GM23338 (cell line): ENCODE measurements around the gene TINAGL1. TPM values are rescaled to one million over a fixed set of nuclear protein-coding genes. Genes with fewer than 3 reads are reported as not detected.

ENCODE experiments used
- ATAC-seq: fragments of 200-7000 bp; cut with Tn5 transposase; 3 replicates; pipeline ENCODE4 v1.9.1; 2020
- DNase-seq: peaks from one replicate; pipeline ENCODE4 v3.0.0-alpha.2; 2015; ENCODE audit warnings: low spot score
- H2AFZ ChIP-seq: fragments of 200-600 bp; sonication (generic); 2 replicates; pipeline ENCODE4 v1.8.0; 2016; ENCODE audit warnings: antibody characterized with exemption, mild to moderate bottlenecking, moderate library complexity
- H3F3A ChIP-seq: fragments of 200-600 bp; sonication (generic); replicated peaks from 2 replicates; pipeline ENCODE4 v1.8.0; 2017; ENCODE audit warnings: antibody characterized with exemption, mixed run types, low read depth
- H3K27ac ChIP-seq: fragments of 200-600 bp; sonication (generic); 2 replicates; pipeline ENCODE4 v1.6.1; 2016; ENCODE audit warnings: low read depth
- H3K27me3 ChIP-seq: fragments of 200-600 bp; sonication (generic); 2 replicates; pipeline ENCODE4 v1.8.0; 2016; ENCODE audit warnings: mild to moderate bottlenecking, mixed run types, moderate library complexity; ENCODE audit not compliant: insufficient read depth
- H3K36me3 ChIP-seq: fragments of 200-600 bp; sonication (generic); 2 replicates; pipeline ENCODE4 v1.8.0; 2016; ENCODE audit warnings: mild to moderate bottlenecking; ENCODE audit not compliant: insufficient read depth
- H3K4me1 ChIP-seq: fragments of 200-600 bp; sonication (generic); 2 replicates; pipeline ENCODE4 v1.8.0; 2016; ENCODE audit warnings: mild to moderate bottlenecking, moderate library complexity; ENCODE audit not compliant: insufficient read depth
- H3K4me2 ChIP-seq: fragments of 200-600 bp; sonication (generic); 2 replicates; pipeline ENCODE4 v1.7.1; 2017; ENCODE audit warnings: mixed run types
- H3K4me3 ChIP-seq: fragments of 200-600 bp; sonication (generic); 2 replicates; pipeline ENCODE4 v1.6.1; 2016; ENCODE audit warnings: mixed run types
- H3K79me2 ChIP-seq: fragments of 200-600 bp; sonication (generic); replicated peaks from 2 replicates; pipeline ENCODE4 v1.8.0; 2017; ENCODE audit warnings: mild to moderate bottlenecking; ENCODE audit not compliant: insufficient read depth
- H3K9me2 ChIP-seq: fragments of 200-600 bp; sonication (generic); 2 replicates; pipeline ENCODE4 v1.8.0; 2017; ENCODE audit not compliant: insufficient read depth
- H4K20me1 ChIP-seq: fragments of 200-600 bp; sonication (generic); replicated peaks from 2 replicates; pipeline ENCODE4 v1.8.0; 2017; ENCODE audit warnings: mild to moderate bottlenecking; ENCODE audit not compliant: insufficient read depth
- H3K27ac Mint-ChIP-seq: 2 replicates; pipeline ENCODE4 v1.8.0; 2020; ENCODE audit warnings: inconsistent platforms, mild to moderate bottlenecking, moderate library complexity, mixed read lengths
- H3K27me3 Mint-ChIP-seq: 3 replicates; pipeline ENCODE4 v1.8.0; 2022; ENCODE audit warnings: low read depth, mild to moderate bottlenecking, moderate library complexity, mixed read lengths, inconsistent platforms; ENCODE audit not compliant: insufficient read depth, poor library complexity
- H3K36me3 Mint-ChIP-seq: 3 replicates; pipeline ENCODE4 v1.8.0; 2021; ENCODE audit warnings: low read depth, mild to moderate bottlenecking, inconsistent platforms, moderate library complexity, mixed read lengths
- H3K4me1 Mint-ChIP-seq: 3 replicates; pipeline ENCODE4 v1.8.0; 2020; ENCODE audit warnings: mild to moderate bottlenecking, inconsistent platforms, mixed read lengths
- H3K4me3 Mint-ChIP-seq: 3 replicates; pipeline ENCODE4 v1.8.0; 2021; ENCODE audit warnings: moderate library complexity, mild to moderate bottlenecking, inconsistent platforms, mixed read lengths
- H3K9me3 Mint-ChIP-seq: 3 replicates; pipeline ENCODE4 v1.8.0; 2020; ENCODE audit warnings: moderate library complexity, mild to moderate bottlenecking, inconsistent platforms, mixed read lengths
- CREB1 ChIP-seq: fragments of 250-450 bp; sonication (Bioruptor Pico); IDR thresholded peaks from 2 replicates; pipeline ENCODE4 v1.5.0; 2020; ENCODE audit warnings: low read depth, mild to moderate bottlenecking, moderate library complexity
- EZH2 ChIP-seq: fragments of 200-600 bp; sonication (generic); IDR thresholded peaks from one replicate; pipeline ENCODE4 v1.8.0; 2017; ENCODE audit warnings: antibody characterized with exemption, mild to moderate bottlenecking, low read depth; ENCODE audit not compliant: unreplicated experiment
- EZH2phosphoT487 ChIP-seq: fragments of 200-600 bp; sonication (generic); IDR thresholded peaks from one replicate; pipeline ENCODE4 v1.8.1; 2018; ENCODE audit warnings: antibody characterized with exemption; ENCODE audit not compliant: unreplicated experiment
- JUNB ChIP-seq: IDR thresholded peaks from one replicate; pipeline ENCODE4 v1.6.1; 2016; ENCODE audit warnings: antibody characterized with exemption; ENCODE audit not compliant: unreplicated experiment
- NANOG ChIP-seq: IDR thresholded peaks from 2 replicates; pipeline ENCODE4 v1.6.1; 2016; ENCODE audit warnings: antibody characterized with exemption, borderline replicate concordance
- POLR2AphosphoS5 ChIP-seq: IDR thresholded peaks from 2 replicates; pipeline ENCODE4 v1.6.1; 2016; ENCODE audit warnings: antibody characterized with exemption, low read depth
- ZNF114 ChIP-seq: fragments of 250-450 bp; sonication (Bioruptor Pico); IDR thresholded peaks from 2 replicates; pipeline ENCODE4 v1.5.0; 2020; ENCODE audit warnings: mild to moderate bottlenecking, moderate library complexity
- ZNF331 ChIP-seq: fragments of 250-450 bp; sonication (Bioruptor Pico); IDR thresholded peaks from 2 replicates; pipeline ENCODE4 v1.5.0; 2020; ENCODE audit warnings: low read depth, mild to moderate bottlenecking, moderate library complexity
- polyA plus RNA-seq: library from polyadenylated mRNA; unstranded; fragments of >200 nt; fragmentation: Nextera tagmentation; extraction: Ambion mirVana; gene quantifications from 2 replicates; pipeline ENCODE4 v1.2.1, GENCODE V29; 2016
- total RNA-seq: library from RNA; depleted of rRNA; stranded (reverse); fragments of >200 nt; shearing (Covaris generic); gene quantifications from 2 replicates; pipeline ENCODE4 v1.2.3, GENCODE V29; 2014
- TF ChIP-seq, protein P1 (sequence below): IDR thresholded peaks from 2 replicates; pipeline ENCODE4 v1.6.1; 2016; ENCODE audit warnings: antibody characterized with exemption
- TF ChIP-seq, protein P2 (sequence below), 2 experiments: fragments of 200-600 bp in 1 of 2; sonication (generic) in 1 of 2; conservative IDR thresholded peaks; 2 replicates each; pipeline versions ENCODE4 v1.5.1 to v1.6.1; 2016 to 2017; ENCODE audit warnings: antibody characterized with exemption in 2 of 2, low read depth in 2 of 2, mild to moderate bottlenecking in 2 of 2, moderate library complexity in 1 of 2
- TF ChIP-seq, protein P3 (sequence below): fragments of 250-450 bp; sonication (Bioruptor Pico); IDR thresholded peaks from 2 replicates; pipeline ENCODE4 v1.5.0; 2020; ENCODE audit warnings: mild to moderate bottlenecking, moderate library complexity

The TINAGL1 gene
- total and polyA plus RNA-seq, 2 experiments from 2014 or later, result 6.8 to 15.8 TPM

DNA sequence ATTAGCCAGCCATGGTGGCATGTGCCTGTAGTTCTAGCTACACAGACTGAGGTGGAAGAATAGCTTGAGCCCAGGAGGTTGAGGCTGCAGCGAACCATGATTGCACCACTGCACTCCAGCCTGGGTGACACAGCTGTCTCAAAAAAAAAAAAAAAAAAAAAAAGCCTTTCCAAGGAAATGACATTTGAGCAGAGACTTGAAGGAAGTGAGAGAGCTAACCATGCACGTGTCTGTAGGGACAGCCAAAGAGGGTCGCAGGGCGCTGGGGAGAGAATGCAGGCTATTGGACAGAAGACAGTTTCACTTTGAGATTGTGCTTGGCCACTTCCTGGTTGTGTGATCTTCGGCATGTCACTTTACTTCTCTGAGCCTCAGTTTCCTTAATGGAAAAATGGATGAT lies 48.0 kb downstream of the TINAGL1 start:
- no peak overlapping the region for H3K4me3 ChIP-seq
- H3K27ac ChIP-seq, result no peak overlapping the region
- TF ChIP-seq, protein P1, sequence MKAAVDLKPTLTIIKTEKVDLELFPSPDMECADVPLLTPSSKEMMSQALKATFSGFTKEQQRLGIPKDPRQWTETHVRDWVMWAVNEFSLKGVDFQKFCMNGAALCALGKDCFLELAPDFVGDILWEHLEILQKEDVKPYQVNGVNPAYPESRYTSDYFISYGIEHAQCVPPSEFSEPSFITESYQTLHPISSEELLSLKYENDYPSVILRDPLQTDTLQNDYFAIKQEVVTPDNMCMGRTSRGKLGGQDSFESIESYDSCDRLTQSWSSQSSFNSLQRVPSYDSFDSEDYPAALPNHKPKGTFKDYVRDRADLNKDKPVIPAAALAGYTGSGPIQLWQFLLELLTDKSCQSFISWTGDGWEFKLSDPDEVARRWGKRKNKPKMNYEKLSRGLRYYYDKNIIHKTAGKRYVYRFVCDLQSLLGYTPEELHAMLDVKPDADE, result no peak
- no peak for TF ChIP-seq ZNF331 (CRISPR knock-in tag)
- no peak overlapping the region; the same call in 2 of the 3 replicates for H3K4me3 Mint-ChIP-seq
- no peaks in the 10 kb centered on the region for H4K20me1 ChIP-seq
- H3K27me3 Mint-ChIP-seq, result peaks cover 13% of the 10 kb centered on the region
- no peak overlapping the region for H3K4me2 ChIP-seq
- DNase-seq (no peak), ATAC-seq (no peak)
- H3K27me3 ChIP-seq, result no peaks in the 10 kb centered on the region
- H3K9me2 ChIP-seq, result no peaks in the 10 kb centered on the region
- no peaks in the 10 kb centered on the region; the same call in 2 of the 3 replicates for H3K36me3 Mint-ChIP-seq
- no peak overlapping the region for H3K27ac Mint-ChIP-seq
- H3F3A ChIP-seq, result no peaks in the 10 kb centered on the region
- H3K36me3 ChIP-seq, result 0 out of 2 replicates have a peak, but pooled peaks cover 2% of the 10 kb centered on the region
- H3K79me2 ChIP-seq, result no peaks in the 10 kb centered on the region
- H3K9me3 Mint-ChIP-seq, result no peaks in the 10 kb centered on the region
- H3K4me1 ChIP-seq, result no peaks in the 10 kb centered on the region
- peaks cover 4% of the 10 kb centered on the region; the same call in 2 of the 3 replicates for H3K4me1 Mint-ChIP-seq
- no peak overlapping the region for H2AFZ ChIP-seq

DNA sequence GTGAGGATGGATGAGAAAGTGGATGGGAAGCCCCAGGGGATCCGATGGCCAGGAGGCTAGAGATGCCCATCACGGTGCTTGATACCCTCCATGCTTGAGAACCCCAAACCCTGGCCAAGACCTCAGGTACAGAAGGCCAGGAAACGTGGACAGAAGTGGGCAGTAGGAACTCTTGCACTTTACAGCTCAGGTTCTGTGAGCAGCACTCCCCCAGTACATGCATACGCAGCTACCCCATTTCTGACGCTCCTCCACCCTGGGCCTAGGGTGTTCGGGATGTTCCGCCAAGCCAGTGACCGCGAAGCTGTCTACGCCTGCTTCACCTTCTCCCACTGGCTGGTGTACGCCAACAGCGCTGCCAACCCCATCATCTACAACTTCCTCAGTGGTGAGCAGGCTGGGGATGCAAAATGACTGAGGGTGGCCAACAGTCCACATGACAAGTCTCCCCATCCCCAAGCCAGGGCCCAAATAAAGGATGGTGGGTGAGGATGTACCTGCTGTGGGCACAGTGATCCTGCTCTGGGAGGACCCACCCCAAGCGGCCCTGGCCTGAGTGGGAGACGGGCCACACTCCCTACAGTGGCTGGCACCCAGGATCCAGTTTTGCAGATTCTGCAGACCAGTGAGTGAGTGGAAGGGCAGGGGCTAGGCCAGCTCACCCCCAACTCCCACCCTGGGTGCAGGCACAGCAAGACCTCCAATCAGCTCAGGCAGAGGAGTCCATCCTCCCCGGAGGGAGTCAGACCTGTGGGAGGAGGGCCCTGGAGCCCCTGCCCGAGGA lies 48.6 kb downstream of the TINAGL1 start:
- H3K4me3 Mint-ChIP-seq, result no peak overlapping the region
- Histone ChIP-seq H3K4me2 (no peak overlapping the region), H3K4me1 (no peaks in the 10 kb centered on the region), H3K4me3 (no peak overlapping the region), H2AFZ (no peak overlapping the region), H3K9me2 (no peaks in the 10 kb centered on the region), H3K36me3 (0 out of 2 replicates have a peak, but pooled peaks cover 4% of the 10 kb centered on the region), H3K27ac (no peak overlapping the region), H3F3A (no peaks in the 10 kb centered on the region), H4K20me1 (no peaks in the 10 kb centered on the region), H3K79me2 (no peaks in the 10 kb centered on the region), H3K27me3 (no peaks in the 10 kb centered on the region)
- peaks cover 4% of the 10 kb centered on the region; the same call in 2 of the 3 replicates for H3K4me1 Mint-ChIP-seq
- H3K27me3 Mint-ChIP-seq, result peaks cover 13% of the 10 kb centered on the region
- no peak for DNase-seq
- no peaks in the 10 kb centered on the region for H3K9me3 Mint-ChIP-seq
- no peak overlapping the region for H3K27ac Mint-ChIP-seq
- peaks cover 3% of the 10 kb centered on the region for H3K36me3 Mint-ChIP-seq
- ATAC-seq, result no peak
- TF ChIP-seq, protein P2, sequence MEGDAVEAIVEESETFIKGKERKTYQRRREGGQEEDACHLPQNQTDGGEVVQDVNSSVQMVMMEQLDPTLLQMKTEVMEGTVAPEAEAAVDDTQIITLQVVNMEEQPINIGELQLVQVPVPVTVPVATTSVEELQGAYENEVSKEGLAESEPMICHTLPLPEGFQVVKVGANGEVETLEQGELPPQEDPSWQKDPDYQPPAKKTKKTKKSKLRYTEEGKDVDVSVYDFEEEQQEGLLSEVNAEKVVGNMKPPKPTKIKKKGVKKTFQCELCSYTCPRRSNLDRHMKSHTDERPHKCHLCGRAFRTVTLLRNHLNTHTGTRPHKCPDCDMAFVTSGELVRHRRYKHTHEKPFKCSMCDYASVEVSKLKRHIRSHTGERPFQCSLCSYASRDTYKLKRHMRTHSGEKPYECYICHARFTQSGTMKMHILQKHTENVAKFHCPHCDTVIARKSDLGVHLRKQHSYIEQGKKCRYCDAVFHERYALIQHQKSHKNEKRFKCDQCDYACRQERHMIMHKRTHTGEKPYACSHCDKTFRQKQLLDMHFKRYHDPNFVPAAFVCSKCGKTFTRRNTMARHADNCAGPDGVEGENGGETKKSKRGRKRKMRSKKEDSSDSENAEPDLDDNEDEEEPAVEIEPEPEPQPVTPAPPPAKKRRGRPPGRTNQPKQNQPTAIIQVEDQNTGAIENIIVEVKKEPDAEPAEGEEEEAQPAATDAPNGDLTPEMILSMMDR (conservative IDR thresholded peaks at IDR 0.05; ENCODE audit: low read depth in 2 of 2), result no peak
- TF ChIP-seq JUNB (no peak), EZH2phosphoT487 (no peak), EZH2 (no peak), POLR2AphosphoS5 (no peak), NANOG (no peak), ZNF114 (CRISPR knock-in tag) (no peak), CREB1 (CRISPR knock-in tag) (no peak)
- TF ChIP-seq, protein P3, sequence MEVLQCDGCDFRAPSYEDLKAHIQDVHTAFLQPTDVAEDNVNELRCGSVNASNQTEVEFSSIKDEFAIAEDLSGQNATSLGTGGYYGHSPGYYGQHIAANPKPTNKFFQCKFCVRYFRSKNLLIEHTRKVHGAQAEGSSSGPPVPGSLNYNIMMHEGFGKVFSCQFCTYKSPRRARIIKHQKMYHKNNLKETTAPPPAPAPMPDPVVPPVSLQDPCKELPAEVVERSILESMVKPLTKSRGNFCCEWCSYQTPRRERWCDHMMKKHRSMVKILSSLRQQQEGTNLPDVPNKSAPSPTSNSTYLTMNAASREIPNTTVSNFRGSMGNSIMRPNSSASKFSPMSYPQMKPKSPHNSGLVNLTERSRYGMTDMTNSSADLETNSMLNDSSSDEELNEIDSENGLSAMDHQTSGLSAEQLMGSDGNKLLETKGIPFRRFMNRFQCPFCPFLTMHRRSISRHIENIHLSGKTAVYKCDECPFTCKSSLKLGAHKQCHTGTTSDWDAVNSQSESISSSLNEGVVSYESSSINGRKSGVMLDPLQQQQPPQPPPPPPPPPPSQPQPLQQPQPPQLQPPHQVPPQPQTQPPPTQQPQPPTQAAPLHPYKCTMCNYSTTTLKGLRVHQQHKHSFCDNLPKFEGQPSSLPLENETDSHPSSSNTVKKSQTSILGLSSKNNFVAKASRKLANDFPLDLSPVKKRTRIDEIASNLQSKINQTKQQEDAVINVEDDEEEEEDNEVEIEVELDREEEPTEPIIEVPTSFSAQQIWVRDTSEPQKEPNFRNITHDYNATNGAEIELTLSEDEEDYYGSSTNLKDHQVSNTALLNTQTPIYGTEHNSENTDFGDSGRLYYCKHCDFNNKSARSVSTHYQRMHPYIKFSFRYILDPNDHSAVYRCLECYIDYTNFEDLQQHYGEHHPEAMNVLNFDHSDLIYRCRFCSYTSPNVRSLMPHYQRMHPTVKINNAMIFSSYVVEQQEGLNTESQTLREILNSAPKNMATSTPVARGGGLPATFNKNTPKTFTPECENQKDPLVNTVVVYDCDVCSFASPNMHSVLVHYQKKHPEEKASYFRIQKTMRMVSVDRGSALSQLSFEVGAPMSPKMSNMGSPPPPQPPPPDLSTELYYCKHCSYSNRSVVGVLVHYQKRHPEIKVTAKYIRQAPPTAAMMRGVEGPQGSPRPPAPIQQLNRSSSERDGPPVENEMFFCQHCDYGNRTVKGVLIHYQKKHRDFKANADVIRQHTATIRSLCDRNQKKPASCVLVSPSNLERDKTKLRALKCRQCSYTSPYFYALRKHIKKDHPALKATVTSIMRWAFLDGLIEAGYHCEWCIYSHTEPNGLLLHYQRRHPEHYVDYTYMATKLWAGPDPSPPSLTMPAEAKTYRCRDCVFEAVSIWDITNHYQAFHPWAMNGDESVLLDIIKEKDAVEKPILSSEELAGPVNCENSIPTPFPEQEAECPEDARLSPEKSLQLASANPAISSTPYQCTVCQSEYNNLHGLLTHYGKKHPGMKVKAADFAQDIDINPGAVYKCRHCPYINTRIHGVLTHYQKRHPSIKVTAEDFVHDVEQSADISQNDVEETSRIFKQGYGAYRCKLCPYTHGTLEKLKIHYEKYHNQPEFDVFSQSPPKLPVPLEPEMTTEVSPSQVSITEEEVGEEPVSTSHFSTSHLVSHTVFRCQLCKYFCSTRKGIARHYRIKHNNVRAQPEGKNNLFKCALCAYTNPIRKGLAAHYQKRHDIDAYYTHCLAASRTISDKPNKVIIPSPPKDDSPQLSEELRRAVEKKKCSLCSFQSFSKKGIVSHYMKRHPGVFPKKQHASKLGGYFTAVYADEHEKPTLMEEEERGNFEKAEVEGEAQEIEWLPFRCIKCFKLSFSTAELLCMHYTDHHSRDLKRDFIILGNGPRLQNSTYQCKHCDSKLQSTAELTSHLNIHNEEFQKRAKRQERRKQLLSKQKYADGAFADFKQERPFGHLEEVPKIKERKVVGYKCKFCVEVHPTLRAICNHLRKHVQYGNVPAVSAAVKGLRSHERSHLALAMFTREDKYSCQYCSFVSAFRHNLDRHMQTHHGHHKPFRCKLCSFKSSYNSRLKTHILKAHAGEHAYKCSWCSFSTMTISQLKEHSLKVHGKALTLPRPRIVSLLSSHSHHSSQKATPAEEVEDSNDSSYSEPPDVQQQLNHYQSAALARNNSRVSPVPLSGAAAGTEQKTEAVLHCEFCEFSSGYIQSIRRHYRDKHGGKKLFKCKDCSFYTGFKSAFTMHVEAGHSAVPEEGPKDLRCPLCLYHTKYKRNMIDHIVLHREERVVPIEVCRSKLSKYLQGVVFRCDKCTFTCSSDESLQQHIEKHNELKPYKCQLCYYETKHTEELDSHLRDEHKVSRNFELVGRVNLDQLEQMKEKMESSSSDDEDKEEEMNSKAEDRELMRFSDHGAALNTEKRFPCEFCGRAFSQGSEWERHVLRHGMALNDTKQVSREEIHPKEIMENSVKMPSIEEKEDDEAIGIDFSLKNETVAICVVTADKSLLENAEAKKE (CRISPR knock-in tag), result no peak
- TF ChIP-seq, protein P1, result no peak
